CD4-positive, alpha-beta T cell treated with Interleukin-21 for 1 hour (primary cell): ENCODE results near the gene TSN.
"Not testable (repeated sequence)": the region's sequence is repeated elsewhere in the genome, so short reads cannot be mapped to it uniquely, and the experiment has no call there.

ENCODE experiments used
- DNase-seq: peaks from one replicate; pipeline ENCODE4 v3.0.0-alpha.2; 2020

Gene TSN

GRCh38 chr2:121804997-121805765, 49.7 kb downstream of the TSN start:
- DNase-seq = no peak

GRCh38 chr2:121805766-121806143, 50.3 kb downstream of the TSN start:
- DNase-seq = no peak

GRCh38 chr2:121807771-121808170, 52.3 kb downstream of the TSN start:
- DNase-seq = not testable (repeated sequence)

GRCh38 chr2:121809607-121810006, 54.2 kb downstream of the TSN start:
- DNase-seq = no peak

GRCh38 chr2:121810959-121811853, 55.8 kb downstream of the TSN start:
- no peak for DNase-seq

GRCh38 chr2:121813083-121813482, 57.6 kb downstream of the TSN start:
- not testable (repeated sequence) for DNase-seq

GRCh38 chr2:121815216-121815615, 59.8 kb downstream of the TSN start:
- no peak for DNase-seq

GRCh38 chr2:121816797-121817196, 61.3 kb downstream of the TSN start:
- no peak for DNase-seq

- DNase-seq = not testable (repeated sequence)
These were observed 61.9 kb downstream of the TSN start for GRCh38 chr2:121817304-121817703.
